B cell (primary cell): ENCODE data around the gene PPP2R5A.

ENCODE experiments used
- CTCF ChIP-seq: fragments of 200-600 bp; IDR thresholded peaks from one replicate; pipeline ENCODE4 v1.8.0; 2022; ENCODE audit warnings: antibody characterized with exemption, mild to moderate bottlenecking
- EZH2 ChIP-seq: IDR thresholded peaks from 2 replicates; pipeline ENCODE4 v1.6.1; 2012; ENCODE audit warnings: borderline replicate concordance, low read depth, mild to moderate bottlenecking, moderate library complexity, low read length; ENCODE audit not compliant: insufficient read depth, poor library complexity, severe bottlenecking

GRCh38 chr1:212359794-212360479 is 74.7 kb downstream of the PPP2R5A start:
- TF ChIP-seq CTCF (no peak), EZH2 (no peak)
